ENCODE data around the gene FBXL7. TPM values are rescaled to one million over a fixed set of nuclear protein-coding genes. Genes with fewer than 3 reads are reported as not detected.

The FBXL7 gene
- total and polyA plus RNA-seq, 2 of the 8 experiments (the other 6 are each of a cell fraction or from before 2014, with no cell fraction given): 17.7 to 17.8 TPM

- no peaks in the 10 kb centered on the region for H3K23me2 ChIP-seq (ENCODE audit: low read depth, low read length)
- no peak overlapping the region for H3K14ac ChIP-seq (ENCODE audit: insufficient read length)
- no peak overlapping the region for H3K4ac ChIP-seq (replicated peaks; ENCODE audit: insufficient read length, low read depth, low read length)
- ChIA-PET CTCF (ENCODE audit: partially characterized antibody) (no interaction called here), POLR2A (ENCODE audit: partially characterized antibody) (no interaction called here)
- H3K4me2 ChIP-seq (ENCODE audit: insufficient read depth in 1 of 2, low read depth in 2 of 2, low read length in 2 of 2): no peak overlapping the region
- no peaks in the 10 kb centered on the region for H4K20me1 ChIP-seq (replicated peaks in 1 of 2; ENCODE audit: control insufficient read depth in 1 of 2, insufficient read depth in 2 of 2, low read length in 2 of 2)
- no peak overlapping the region for H2BK15ac ChIP-seq (ENCODE audit: low read length)
- peaks cover 6 to 8% of the 10 kb centered on the region in 2 experiments; a peak in 3 of 4 replicates for H3K9me3 ChIP-seq (ENCODE audit: insufficient read depth in 2 of 2, low read depth in 1 of 2, low read length in 1 of 2)
- no peak overlapping the region for H3K4me3 ChIP-seq (ENCODE audit: extremely low read depth in 1 of 4, insufficient read depth in 2 of 4, low read depth in 3 of 4, low read length in 4 of 4)
- H3K23ac ChIP-seq (ENCODE audit: insufficient read length): no peak overlapping the region
- FAIRE-seq: no peak
- H2BK12ac ChIP-seq (ENCODE audit: low read depth, low read length): no peak overlapping the region
- H3K4me1 ChIP-seq (replicated peaks in 1 of 4; ENCODE audit: control insufficient read depth in 3 of 4, insufficient read depth in 4 of 4, low read length in 3 of 4): no peaks in the 10 kb centered on the region
- H2AK5ac ChIP-seq (ENCODE audit: low read depth, low read length): no peak overlapping the region
- H3K36me3 ChIP-seq (ENCODE audit: control insufficient read depth in 2 of 4, insufficient read depth in 4 of 4, low read length in 3 of 4): no peaks in the 10 kb centered on the region; a peak in 1 of 8 replicates
- H4K5ac ChIP-seq (ENCODE audit: insufficient read length, low read depth, low read length): no peak overlapping the region
- H3K79me2 ChIP-seq (ENCODE audit: control insufficient read depth in 1 of 2, insufficient read depth in 2 of 2, low read length in 2 of 2): peaks cover 0 to 18% of the 10 kb centered on the region in 2 experiments; a peak in 2 of 4 replicates
- no peak for DNase-seq (ENCODE audit: low read depth in 1 of 2, low spot score in 2 of 2)
- no peak overlapping the region for H2BK120ac ChIP-seq (replicated peaks; ENCODE audit: low read depth, low read length)
- no peak overlapping the region for H4K8ac ChIP-seq (ENCODE audit: extremely low read depth, insufficient read depth, low read length)
- H3K79me1 ChIP-seq (ENCODE audit: low read depth, low read length): no peaks in the 10 kb centered on the region; the same call in 1 of the 2 replicates
- H4K91ac ChIP-seq (replicated peaks; ENCODE audit: insufficient read length, low read length): no peak overlapping the region
- H3K9ac ChIP-seq (replicated peaks in 1 of 4; ENCODE audit: extremely low read depth in 1 of 4, low read depth in 3 of 4, low read length in 3 of 4): no peak overlapping the region
- no peak overlapping the region for H2BK20ac ChIP-seq (ENCODE audit: low read length)
- no peak overlapping the region for H3K56ac ChIP-seq (replicated peaks; ENCODE audit: insufficient read length, low read depth, low read length)
- no peak overlapping the region for H3K18ac ChIP-seq (ENCODE audit: extremely low read depth, low read length)
- no peak overlapping the region for H2AFZ ChIP-seq (ENCODE audit: low read length)
- no peak overlapping the region for H2BK5ac ChIP-seq (ENCODE audit: low read depth, low read length)
- no peaks in the 10 kb centered on the region for H3K27me3 ChIP-seq (replicated peaks in 1 of 4; ENCODE audit: control insufficient read depth in 3 of 4, extremely low read depth in 1 of 4, insufficient read depth in 3 of 4, low read length in 3 of 4)
- no peak overlapping the region for H3K27ac ChIP-seq (ENCODE audit: low read depth, low read length)
- TF ChIP-seq EZH2 (IDR thresholded peaks at IDR 0.05; ENCODE audit: low read depth, low read length, severe bottlenecking) (no peak), JUND (IDR thresholded peaks at IDR 0.05; ENCODE audit: low read length) (no peak), SIX5 (IDR thresholded peaks at IDR 0.05; ENCODE audit: low read depth, low read length) (no peak), TEAD4 (IDR thresholded peaks at IDR 0.05; ENCODE audit: low read depth, low read length) (no peak), CREB1 (IDR thresholded peaks at IDR 0.05) (no peak), RBBP5 (IDR thresholded peaks at IDR 0.05; ENCODE audit: borderline replicate concordance, low read depth, low read length) (no peak), POLR2A (IDR thresholded peaks at IDR 0.05; ENCODE audit: control extremely low read depth in 1 of 2, low read depth in 2 of 2, low read length in 2 of 2) (no peak), BRCA1 (IDR thresholded peaks at IDR 0.05; ENCODE audit: low read depth, low read length) (no peak), RFX5 (IDR thresholded peaks at IDR 0.05; ENCODE audit: borderline replicate concordance, low read depth, low read length) (no peak), NRF1 (IDR thresholded peaks at IDR 0.05; ENCODE audit: low read depth, low read length) (no peak), CHD2 (IDR thresholded peaks at IDR 0.05; ENCODE audit: low read length) (no peak), MAX (IDR thresholded peaks at IDR 0.05) (no peak), CTCF (IDR thresholded peaks at IDR 0.05; ENCODE audit: control extremely low read depth in 1 of 3, insufficient read depth in 1 of 3, low read depth in 1 of 3, low read length in 3 of 3) (no peak), CEBPB (IDR thresholded peaks at IDR 0.05; ENCODE audit: low read depth, low read length) (no peak), BACH1 (IDR thresholded peaks at IDR 0.05; ENCODE audit: low read length) (no peak)
Observed at GRCh38 chr5:15727375-15727774, 227.4 kb downstream of the FBXL7 start.

Measured in H1 (cell line).